Esophagus muscularis mucosa (tissue), 4 donors: ENCODE measurements around the gene NOL3.

Source experiments
- EP300 ChIP-seq: sonication (generic); formaldehyde crosslinking; IDR thresholded peaks from one replicate; pipeline ENCODE4 v1.6.1; 2017; ENCODE audit warnings: antibody characterized with exemption
- POLR2A ChIP-seq: fragments of 450-650 bp; IDR thresholded peaks from one replicate; pipeline ENCODE4 v1.6.1; 2017; ENCODE audit warnings: antibody characterized with exemption, moderate library complexity, mild to moderate bottlenecking, low read depth
- POLR2AphosphoS5 ChIP-seq, 2 donors: sonication (generic); formaldehyde crosslinking; IDR thresholded peaks; one replicate each; pipeline ENCODE4 v1.6.1; 2017; ENCODE audit warnings: antibody characterized with exemption in 2 of 2
- TF ChIP-seq, protein P1 (sequence below), 3 experiments: fragments of 200-600 bp in 2 of 3; fragments of 450-650 bp in 1 of 3; sonication (generic) in 2 of 3; IDR thresholded peaks; one replicate each; pipeline ENCODE4 v1.5.1; 2017 to 2019; ENCODE audit warnings: antibody characterized with exemption in 3 of 3, mild to moderate bottlenecking in 2 of 3, moderate library complexity in 1 of 3

- TF ChIP-seq, protein P1, sequence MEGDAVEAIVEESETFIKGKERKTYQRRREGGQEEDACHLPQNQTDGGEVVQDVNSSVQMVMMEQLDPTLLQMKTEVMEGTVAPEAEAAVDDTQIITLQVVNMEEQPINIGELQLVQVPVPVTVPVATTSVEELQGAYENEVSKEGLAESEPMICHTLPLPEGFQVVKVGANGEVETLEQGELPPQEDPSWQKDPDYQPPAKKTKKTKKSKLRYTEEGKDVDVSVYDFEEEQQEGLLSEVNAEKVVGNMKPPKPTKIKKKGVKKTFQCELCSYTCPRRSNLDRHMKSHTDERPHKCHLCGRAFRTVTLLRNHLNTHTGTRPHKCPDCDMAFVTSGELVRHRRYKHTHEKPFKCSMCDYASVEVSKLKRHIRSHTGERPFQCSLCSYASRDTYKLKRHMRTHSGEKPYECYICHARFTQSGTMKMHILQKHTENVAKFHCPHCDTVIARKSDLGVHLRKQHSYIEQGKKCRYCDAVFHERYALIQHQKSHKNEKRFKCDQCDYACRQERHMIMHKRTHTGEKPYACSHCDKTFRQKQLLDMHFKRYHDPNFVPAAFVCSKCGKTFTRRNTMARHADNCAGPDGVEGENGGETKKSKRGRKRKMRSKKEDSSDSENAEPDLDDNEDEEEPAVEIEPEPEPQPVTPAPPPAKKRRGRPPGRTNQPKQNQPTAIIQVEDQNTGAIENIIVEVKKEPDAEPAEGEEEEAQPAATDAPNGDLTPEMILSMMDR (IDR thresholded peaks at IDR 0.05): no peak
- TF ChIP-seq EP300: no peak
- TF ChIP-seq POLR2A: no peak
- no peak for TF ChIP-seq POLR2AphosphoS5 (IDR thresholded peaks at IDR 0.05)
These were observed 33.7 kb downstream of the NOL3 start for GRCh38 chr16:67204076-67204475.
